ENCODE results near the gene RING1.

The RING1 gene

DNA sequence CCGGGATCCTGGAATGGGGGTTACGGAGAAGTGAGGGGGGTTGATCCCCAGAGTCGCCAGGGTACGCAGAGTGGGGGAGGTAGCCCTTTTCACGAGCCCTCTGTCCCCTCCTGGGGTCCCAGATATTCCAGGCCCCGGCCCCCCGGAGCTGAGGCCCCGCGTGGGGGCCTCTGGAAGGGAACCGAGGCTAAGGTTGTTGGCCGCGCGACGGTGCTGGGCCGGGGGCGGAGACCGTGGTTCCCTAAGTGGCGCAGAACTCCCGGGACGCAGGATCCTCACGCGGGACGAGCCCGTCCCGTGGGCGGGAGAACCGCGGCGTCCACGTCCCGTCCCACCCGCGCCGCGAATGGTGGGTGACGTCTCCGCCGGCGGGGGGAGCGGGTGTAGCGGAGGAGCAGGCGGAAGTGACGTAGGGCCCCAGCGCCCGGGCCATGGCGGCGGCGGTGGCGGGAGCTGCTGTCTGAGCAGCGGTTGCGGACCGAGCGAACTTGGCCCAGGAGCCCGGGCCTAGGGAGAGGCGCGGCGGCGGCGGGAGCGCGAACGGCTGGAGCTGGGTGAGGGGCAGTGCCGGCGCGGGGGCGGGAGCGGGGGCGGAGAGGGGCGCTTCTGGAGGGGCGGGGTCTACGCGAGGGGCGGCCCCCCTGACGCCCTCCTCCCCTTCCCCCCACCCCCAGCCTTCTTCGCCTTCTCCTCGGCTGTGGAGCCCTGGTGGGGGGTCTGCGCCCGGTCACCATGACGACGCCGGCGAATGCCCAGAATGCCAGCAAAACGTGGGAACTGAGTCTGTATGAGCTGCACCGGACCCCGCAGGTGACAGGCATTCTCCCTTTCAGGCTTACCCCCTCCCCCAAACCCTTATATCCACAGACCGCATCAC is at the start of gene RING1:
Gene RING1 (plus strand): TSS at position 410 of the 877 bp plus-strand sequence. CDS start 323 bp downstream, at position 733.
- DNase-seq (ENCODE audit: low read depth in 2 of 2), result peak in 1 of 2 experiments; percentile 42

DNA sequence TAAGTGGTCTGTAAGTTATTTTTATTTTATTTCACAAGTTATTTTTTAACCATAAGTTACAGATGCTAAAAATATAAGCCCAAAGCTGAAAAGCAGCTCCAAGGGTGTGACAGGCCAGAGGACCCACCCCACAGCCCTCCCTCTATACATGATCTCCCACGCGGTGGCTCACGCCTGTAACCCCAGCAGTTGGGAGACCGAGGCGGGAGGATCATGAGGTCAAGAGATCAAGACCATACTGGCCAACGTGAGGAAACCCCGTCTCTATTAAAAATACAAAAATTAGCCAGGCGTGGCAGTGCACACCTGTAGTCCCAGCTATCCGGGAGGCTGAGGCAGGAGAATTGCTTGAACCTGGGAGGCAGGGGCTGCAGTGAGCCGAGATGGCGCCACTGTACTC is 48.2 kb upstream of the RING1 start:
- DNase-seq (ENCODE audit: low read depth in 2 of 2), result no peak

DNA sequence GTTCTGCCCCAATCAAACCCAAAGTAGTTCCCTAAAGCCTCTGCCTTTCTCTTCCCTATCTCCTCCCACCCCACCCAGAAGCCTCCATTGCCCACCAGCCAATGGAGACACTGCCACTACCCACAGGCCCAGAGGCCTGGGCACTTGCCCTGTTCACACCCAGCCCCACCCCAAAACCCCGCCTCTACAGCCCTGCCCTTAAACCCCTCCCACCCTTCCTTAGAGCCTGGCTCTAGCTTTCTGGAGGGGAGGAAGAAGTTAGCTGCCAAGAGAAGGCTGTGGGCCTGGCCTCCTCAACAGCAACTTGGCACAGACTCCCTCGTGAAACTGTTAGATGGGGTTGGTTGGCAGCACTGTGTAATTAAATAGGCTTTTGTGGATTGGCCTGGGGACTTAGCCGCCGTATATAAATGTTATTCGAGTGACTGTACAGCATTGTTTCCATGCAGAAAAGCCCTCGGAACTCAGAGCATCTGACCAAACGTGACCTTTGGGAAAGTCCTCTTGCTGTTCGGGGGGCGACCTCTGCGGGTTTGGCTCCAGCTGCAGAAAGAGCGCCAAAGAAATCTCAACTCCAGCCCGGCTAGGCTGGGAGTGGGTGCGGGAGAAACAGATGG is 47.5 kb upstream of the RING1 start:
- peak; percentile 32 to 34 for DNase-seq (ENCODE audit: low read depth in 2 of 2)

DNA sequence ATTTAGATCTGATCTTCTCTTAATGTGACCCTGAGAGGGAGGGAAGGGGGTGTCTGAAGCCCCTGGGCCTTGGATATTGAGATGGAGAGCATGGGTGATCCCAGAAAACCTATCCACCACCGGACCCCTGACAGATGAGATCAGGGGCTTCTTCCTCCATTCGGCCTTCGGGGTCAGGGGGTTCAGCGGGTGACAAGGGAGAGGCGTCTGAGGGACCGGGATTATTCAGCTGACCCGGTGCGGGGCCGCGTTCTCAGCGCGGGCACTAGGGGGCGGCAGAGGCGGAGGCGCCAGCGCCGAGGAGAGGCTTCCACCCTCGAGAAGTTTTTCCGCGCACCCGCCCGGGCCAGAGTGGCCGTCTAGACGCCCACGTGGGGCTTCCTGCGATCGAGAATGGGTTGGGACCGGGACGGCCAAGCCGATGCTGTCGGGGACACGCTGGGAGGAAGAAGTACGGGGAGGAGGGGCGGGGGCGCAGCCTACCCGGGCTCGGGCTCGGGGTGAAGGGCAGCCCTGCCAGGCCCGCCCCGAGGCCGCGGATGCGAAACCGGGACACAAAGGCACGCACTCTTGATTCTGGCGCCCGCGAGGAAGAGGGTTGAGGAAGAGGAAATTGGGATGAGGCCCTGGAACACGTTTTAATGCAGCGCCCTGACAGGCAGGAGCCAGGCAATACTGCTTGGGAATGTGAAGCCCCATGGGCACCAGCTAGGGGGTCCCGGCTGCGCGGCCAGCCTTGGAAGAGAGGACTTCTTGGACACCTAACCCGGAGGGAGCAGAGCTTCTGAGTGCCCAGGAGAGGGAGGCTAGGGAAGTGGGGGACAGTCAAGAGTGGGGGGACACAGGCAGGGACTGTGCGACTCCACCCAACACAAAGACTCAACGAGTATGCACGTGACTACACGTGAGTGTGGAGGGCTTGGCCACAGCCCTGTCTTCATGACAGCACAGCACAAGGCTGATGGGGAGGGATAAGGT is 46.7 kb upstream of the RING1 start:
- DNase-seq (ENCODE audit: low read depth in 2 of 2), result peak; percentile 25

DNA sequence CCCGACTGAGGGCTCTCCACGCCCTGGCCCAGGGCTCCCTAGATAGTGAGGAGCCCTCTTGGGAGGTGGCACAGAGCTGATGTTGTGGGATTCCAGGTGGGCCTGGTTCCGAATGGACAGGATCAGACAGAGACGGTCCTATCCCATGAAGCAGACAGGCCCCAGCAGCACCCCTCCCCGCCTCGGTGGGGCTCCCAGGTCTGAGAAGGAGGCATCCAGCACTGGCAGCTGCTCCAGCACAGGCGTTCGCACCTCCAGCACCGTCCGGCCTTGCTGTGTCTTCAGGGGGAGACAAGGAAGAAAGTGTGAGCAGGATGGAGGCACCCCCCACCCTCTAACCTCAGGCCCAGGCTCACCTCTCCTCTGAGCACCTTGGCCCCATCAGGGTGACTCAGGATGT is 44.8 kb upstream of the RING1 start:
- DNase-seq (ENCODE audit: low read depth in 2 of 2), result no peak

DNA sequence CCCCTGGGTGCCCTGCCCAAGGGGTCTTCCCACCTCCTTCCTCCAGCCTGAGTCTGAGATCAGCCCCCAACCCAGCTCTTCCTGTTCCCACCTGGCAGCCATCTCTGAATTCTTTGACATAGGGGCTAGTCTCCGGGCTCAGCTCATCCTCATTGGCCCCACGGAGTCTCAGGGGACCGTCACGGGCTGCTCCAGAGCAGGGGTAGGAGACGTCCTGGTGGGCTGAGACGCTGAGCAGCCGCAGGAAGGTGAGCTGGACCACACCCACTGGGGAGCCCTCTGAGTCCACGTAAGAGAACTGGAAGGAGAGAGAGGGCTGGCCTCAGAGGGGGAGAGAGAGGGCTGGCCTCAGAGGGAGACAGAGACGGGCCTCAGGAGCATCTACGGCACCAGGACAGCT is 44.1 kb upstream of the RING1 start:
- no peak for DNase-seq (ENCODE audit: low read depth in 2 of 2)

DNA sequence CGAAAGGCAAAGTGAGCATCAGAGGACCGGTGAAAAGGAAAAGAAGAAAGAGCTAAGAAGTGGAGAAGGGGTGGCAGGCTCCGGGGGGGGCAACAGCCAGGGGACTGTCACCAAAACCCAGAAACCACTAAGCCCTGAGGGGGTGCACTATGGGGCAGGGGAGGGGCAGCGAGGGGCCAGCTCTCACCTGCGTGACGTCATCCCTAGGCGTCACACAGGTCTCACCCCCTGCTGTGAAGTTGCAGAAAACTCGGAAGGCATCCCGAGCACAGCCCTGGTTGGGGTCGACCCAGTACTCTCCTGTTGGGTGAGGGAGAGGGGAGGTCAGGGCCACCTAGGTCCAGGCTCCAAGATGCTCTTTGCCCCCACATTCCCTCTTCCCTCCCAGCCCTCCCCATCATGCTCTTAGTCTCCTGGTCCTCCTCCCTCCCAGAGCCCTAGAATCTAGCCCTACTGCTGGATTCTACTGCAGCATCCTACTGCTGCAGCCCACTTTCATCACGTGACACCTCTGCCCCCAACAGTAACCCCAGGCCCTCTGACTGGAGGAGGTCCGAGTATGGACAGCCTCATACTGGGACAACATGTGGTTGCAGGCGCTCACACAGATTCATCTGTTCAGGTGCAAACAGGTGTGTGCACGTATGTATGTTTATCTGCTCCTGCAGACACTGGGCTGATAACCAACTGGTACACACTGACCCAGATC is 43.5 kb upstream of the RING1 start:
- DNase-seq (ENCODE audit: low read depth in 2 of 2), result no peak

DNA sequence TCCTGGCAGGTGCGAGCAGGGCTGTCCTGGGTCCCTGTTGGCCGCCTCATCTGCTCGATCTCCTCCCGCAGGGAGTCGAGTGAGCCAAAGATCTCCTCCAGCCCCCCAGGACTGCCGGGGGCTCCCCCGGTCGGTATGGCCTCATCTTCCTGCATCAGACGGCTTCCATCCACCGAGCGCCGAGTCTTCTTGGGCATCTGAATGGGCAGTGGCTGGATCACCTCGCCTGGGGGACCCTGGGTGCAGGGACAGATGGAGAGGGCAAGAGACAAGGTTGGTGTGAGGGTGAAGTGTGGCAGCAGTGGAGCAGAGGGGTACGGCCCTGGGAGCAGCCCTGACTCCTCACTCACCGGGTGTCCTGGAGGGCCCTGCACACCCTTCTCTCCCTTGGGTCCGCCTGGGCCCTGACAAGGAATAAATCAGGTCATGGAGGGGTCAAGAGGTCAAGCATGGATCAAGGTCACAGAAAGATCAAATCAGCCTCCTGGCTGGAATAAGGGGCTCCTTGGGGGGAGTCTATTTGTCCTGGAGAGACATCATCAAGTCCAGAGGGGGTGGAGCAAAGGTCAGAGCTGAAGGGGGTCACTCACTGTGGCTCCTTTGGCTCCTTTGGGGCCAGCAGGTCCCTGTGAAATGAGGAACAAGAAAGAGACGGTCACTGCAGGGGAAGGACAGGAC is 42.6 kb upstream of the RING1 start:
- DNase-seq (ENCODE audit: low read depth in 2 of 2), result no peak

DNA sequence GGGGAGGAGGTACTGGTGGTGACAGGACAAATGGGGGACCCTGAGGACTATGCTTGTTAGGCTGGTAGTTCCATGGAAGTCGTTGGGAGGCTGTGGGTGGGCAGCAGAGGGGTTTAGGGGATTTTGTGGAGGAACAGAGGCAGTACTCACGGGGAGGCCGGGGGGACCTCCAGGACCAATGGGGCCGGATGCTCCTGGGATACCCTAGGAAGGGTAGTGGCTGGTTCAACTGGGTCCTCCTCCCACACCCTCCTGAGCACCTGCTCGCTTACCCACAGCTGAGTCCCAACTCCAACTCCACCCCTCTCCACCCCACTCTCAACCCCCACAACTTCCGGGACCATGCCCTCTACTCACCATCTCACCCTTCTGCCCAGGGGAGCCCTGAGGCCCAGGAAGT is 41.9 kb upstream of the RING1 start:
- no peak for DNase-seq (ENCODE audit: low read depth in 2 of 2)

DNA sequence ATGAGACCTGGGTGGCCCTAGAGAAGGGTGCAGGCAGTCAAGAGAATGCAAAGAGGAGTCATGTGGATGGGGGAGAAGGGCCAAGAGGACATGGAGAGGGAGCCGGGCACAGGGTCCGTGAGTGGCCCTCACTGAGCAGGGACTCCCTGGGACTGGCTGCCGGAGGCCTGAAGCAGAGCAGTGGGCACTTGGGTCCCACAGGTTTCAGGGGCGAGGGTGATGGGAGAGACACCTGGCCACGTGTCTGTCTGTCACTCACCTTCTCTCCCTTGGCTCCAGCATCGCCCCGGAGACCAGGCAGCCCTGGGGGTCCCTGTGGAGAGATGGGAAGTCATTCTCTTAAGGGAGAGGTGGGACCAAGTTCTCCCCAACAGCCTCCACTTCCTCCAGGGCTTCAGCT is 41.5 kb upstream of the RING1 start:
- DNase-seq (ENCODE audit: low read depth in 2 of 2), result no peak

DNA sequence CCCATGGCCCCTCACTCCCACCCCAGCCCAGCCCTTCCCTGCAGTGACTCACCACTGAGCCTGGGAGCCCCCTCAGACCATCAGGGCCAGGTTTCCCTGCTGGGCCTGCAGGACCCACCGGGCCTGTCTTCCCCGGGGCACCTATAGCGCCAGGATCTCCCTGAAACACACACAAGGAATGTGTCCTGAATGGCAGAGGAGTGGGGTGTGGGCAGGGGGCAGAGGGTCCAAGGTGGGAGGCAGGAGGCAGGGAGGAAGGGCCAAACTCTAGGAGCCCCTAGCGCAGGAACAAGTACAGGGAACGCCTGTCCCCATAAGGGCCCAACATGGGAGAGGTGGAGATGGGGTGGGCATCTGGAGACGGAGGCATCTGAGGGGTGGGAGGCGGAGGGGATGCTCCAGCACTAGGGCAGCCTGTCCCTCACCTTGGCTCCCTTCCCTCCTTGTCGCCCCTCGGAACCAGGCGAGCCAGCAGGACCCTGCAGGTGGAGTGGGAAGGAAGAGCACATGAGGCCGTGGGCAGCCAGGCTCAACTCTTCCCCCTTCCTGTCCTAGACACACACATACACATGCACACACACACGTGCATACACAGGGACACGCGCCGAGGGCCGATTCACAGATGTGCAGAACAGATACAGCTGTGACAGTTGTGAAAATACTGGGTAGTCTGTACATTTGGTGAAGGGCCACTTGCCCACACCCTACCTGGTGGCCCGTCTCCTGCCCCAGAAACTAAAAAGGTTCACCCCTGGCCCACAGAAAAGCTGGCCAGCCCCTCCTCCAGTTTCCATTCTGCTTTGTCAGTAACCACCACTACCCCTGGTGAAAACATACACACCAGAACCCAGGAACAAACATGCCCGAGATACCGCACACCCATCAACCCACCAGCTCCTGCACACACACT is 40.7 kb upstream of the RING1 start:
- DNase-seq (ENCODE audit: low read depth in 2 of 2), result no peak

DNA sequence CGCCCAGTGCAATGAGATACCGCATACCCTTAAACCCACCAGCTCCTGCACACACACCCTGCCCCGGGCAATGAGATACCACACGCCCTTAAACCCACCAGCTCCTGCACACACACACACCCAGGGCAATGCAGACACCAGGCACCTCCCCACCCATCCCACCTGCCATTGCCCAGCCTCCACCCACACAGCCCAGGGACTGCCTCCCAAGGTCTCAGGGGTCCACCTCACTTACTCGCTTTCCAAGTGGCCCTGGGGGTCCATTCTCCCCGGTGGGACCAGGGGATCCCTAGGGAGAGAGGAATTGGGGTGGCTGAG is 40.1 kb upstream of the RING1 start:
- no peak for DNase-seq (ENCODE audit: low read depth in 2 of 2)

DNA sequence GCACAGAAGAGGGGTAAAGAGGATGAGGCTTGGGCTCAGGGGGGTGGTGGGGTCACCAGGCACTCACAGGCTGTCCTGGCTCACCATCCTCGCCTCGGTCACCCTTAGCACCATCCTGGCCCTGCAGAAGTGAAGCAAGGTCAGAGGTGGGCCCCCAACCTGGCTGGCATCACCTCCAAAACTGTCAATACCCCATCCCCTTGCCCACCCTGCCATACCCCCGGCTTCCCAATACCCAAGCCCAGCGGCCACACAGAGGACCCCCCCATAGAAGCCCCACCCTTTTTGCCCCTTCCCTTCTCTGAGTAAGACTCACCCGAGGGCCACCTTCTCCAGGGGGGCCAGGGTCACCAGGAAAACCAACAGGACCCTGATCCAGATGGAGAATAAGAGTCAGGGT is 39.7 kb upstream of the RING1 start:
- DNase-seq (ENCODE audit: low read depth in 2 of 2), result no peak

DNA sequence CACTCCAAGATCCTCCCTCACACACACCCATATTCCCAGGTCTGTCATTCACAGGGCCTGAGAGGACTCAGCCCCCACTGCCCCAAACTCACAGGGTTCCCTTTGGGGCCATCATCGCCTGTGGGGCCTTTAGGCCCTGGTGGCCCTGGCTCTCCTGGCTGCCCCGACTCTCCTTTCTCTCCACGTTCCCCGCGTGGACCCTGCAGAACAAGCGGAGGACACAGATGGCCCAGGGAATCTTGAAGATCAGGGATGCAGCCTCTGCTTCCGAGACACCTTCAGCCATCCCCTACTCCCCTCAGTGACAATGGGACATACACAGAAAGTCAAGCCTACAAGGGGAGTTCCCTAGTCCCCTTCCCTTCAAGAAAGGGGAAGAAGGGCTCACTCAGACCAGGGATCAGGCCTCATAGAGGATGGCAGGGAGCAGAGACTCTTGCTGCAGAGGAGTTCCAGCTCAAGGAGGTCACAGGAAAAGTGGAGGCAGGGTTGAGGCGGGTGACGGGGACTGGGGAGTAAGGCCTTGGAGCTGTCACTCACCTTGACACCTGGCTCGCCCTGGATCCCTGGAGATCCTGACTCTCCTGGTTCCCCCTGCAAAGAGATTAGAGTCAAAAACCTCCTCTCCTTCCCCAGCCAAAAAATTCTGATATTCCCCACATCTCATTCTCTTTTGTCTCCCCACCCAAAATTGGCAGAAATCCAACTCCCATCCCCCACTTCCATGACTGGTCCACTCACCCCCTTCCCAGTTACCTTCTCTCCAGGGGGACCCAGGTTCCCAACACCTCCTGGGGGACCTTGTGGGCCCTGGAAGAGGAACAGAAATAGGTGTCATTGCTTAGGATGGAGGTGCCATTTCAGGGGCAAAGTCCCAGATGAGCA is 38.8 kb upstream of the RING1 start:
- no peak for DNase-seq (ENCODE audit: low read depth in 2 of 2)

DNA sequence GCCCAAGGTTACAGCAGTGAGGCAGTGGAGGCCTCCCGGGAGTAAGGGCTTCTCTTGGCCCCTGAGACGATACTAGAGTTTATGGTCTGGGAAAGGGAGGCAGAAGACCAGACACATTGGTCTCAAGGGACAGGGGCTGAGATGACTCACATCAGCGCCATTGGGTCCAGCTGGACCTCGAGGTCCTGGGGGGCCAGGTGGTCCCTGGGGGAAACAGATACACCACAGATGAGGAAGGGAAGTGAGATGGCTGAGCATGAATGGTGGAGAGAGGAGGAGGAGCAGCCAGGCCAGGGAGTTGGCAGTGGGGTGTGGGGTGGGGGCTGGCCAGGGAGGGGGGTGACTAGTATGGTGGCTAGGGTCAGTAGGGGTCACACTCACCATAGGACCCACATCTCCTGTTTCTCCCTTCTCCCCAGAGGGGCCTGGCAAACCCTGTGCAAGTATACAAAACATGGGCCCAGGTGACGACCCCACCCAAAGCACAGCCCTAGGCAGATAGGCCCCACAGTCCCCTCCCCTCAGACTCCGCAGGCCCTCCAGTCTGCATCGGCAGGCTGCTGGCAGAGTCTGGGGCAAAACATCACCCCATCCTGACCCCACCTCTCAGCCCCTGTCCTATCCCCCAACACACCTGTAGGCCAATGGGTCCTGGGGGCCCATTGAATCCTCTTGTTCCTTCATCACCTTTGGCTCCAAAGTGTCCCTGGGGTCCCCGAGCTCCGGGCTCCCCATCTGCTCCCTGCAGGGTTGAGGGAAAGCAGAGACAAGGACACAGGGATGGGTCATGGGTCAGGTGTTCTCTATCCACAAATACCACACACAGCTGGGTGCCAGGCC is 37.9 kb upstream of the RING1 start:
- no peak for DNase-seq (ENCODE audit: low read depth in 2 of 2)

DNA sequence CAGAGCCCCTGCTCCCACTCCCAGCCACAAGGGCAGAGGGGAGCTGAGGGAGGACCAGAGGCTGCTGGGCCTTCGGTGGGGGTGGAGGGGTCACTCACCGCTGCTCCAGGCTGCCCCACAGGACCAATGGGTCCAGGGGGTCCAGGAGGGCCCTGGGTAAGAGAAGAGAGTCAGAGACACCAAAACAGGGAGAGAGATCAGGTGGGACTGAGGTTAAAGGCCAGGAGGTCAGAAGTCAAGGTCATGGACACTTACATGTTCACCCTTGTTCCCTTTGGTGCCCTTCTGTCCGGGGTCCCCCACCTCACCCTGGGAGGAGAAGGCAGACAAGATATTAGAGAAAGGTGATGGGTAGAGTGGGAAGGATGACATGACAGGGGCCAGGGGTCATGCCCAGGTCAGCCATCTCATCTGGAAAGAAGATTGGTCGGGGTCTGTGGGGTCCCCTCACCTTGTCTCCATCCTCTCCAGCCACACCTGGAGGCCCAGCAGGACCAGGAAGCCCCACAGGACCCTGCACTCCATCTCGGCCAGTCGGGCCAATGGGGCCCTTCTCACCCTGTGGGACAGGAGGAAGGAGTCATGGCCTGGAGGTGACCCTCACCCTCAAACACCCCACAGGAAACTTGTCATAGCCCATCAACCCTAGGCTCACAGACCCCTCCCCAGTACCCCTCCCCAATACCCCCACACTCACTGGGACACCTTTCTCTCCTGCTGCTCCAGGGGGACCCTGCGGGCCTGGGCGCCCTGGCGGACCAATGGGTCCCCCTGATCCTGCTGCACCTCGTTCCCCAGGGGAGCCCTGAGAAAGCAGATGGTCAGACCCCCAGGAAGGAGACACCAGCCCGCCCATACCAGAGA is 37.1 kb upstream of the RING1 start:
- no peak for DNase-seq (ENCODE audit: low read depth in 2 of 2)
